Cardiac muscle cell (in vitro differentiated cells and primary cell): ENCODE results near the gene MAP3K4. TPM values are rescaled to one million over a fixed set of nuclear protein-coding genes. Genes with fewer than 3 reads are reported as not detected.

Experiments
- DNase-seq, 2 donors: peaks; one replicate each; pipeline versions ENCODE4 v3.0.0 to v3.0.0-alpha.2; 2010 to 2017; ENCODE audit warnings: low read depth in 1 of 2, low spot score in 1 of 2
- H3K27ac ChIP-seq: fragments of 200-600 bp; sonication (generic); 2 replicates; pipeline ENCODE4 v1.5.1; 2016
- H3K27me3 ChIP-seq: fragments of 200-600 bp; sonication (generic); 2 replicates; pipeline ENCODE4 v1.6.0; 2016; ENCODE audit warnings: control low read depth
- H3K36me3 ChIP-seq: fragments of 200-600 bp; sonication (generic); 2 replicates; pipeline ENCODE4 v1.5.1; 2016; ENCODE audit warnings: control low read depth
- H3K4me1 ChIP-seq: fragments of 200-600 bp; sonication (generic); 2 replicates; pipeline ENCODE4 v1.8.1; 2017; ENCODE audit warnings: low read depth, mild to moderate bottlenecking, mixed run types
- H3K4me3 ChIP-seq: fragments of 200-600 bp; sonication (generic); 2 replicates; pipeline ENCODE4 v1.5.1; 2016; ENCODE audit warnings: mild to moderate bottlenecking
- H3K9me3 ChIP-seq: fragments of 200-600 bp; sonication (generic); 2 replicates; pipeline ENCODE4 v1.5.1; 2017; ENCODE audit warnings: low read depth, mild to moderate bottlenecking, control low read depth
- polyA plus RNA-seq: library from polyadenylated mRNA; unstranded; fragments of >200 nt; fragmentation: Nextera tagmentation; extraction: Ambion mirVana; gene quantifications from 2 replicates; pipeline ENCODE4 v1.2.1, GENCODE V29; 2016
- total RNA-seq: library from RNA; depleted of rRNA; stranded (reverse); fragments of >200 nt; gene quantifications from 2 replicates; pipeline ENCODE4 v1.2.3, GENCODE V29; 2016
- TF ChIP-seq, protein P1 (sequence below): IDR thresholded peaks from 2 replicates; pipeline ENCODE4 v1.5.1; 2012; ENCODE audit warnings: low read depth, mild to moderate bottlenecking, low read length

Gene MAP3K4
- total and polyA plus RNA-seq, 2 experiments from 2014 or later: 14.5 to 36.4 TPM

DNA sequence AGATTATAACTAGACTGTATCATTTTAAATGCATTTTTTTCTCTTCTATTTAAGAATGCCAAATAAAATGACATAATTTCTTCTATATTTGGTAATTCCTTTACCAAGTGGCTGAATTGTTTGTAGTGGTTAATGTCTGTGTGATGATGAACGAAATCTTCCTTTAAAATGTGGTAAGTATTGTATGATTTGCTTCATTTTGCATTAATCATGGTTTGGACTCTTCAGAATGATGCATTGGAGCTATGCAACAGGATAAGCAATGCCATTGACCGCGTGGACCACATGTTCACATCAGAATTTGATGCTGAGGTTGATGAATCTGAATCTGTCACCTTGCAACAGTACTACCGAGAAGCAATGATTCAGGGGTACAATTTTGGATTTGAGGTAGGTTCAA, 99.6 kb downstream of the MAP3K4 start:
- Histone ChIP-seq H3K27ac (no peak overlapping the region), H3K4me1 (no peaks in the 10 kb centered on the region), H3K27me3 (no peaks in the 10 kb centered on the region), H3K4me3 (no peak overlapping the region), H3K36me3 (peaks cover 56% of the 10 kb centered on the region), H3K9me3 (no peaks in the 10 kb centered on the region)
- TF ChIP-seq, protein P1, sequence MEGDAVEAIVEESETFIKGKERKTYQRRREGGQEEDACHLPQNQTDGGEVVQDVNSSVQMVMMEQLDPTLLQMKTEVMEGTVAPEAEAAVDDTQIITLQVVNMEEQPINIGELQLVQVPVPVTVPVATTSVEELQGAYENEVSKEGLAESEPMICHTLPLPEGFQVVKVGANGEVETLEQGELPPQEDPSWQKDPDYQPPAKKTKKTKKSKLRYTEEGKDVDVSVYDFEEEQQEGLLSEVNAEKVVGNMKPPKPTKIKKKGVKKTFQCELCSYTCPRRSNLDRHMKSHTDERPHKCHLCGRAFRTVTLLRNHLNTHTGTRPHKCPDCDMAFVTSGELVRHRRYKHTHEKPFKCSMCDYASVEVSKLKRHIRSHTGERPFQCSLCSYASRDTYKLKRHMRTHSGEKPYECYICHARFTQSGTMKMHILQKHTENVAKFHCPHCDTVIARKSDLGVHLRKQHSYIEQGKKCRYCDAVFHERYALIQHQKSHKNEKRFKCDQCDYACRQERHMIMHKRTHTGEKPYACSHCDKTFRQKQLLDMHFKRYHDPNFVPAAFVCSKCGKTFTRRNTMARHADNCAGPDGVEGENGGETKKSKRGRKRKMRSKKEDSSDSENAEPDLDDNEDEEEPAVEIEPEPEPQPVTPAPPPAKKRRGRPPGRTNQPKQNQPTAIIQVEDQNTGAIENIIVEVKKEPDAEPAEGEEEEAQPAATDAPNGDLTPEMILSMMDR: no peak
- no peak for DNase-seq

GRCh38 chr6:161091972-161092701, 100.6 kb downstream of the MAP3K4 start:
- peaks cover 50% of the 10 kb centered on the region for H3K36me3 ChIP-seq
- no peaks in the 10 kb centered on the region for H3K9me3 ChIP-seq
- no peak for DNase-seq
- H3K27ac ChIP-seq: no peak overlapping the region
- H3K4me3 ChIP-seq: no peak overlapping the region
- TF ChIP-seq, protein P1: no peak
- no peaks in the 10 kb centered on the region for H3K27me3 ChIP-seq
- no peaks in the 10 kb centered on the region for H3K4me1 ChIP-seq

GRCh38 chr6:161094955-161095354, 103.4 kb downstream of the MAP3K4 start:
- H3K36me3 ChIP-seq: peaks cover 39% of the 10 kb centered on the region
- no peak overlapping the region for H3K27ac ChIP-seq
- H3K9me3 ChIP-seq: no peaks in the 10 kb centered on the region
- TF ChIP-seq, protein P1: no peak
- DNase-seq: no peak
- no peak overlapping the region for H3K4me3 ChIP-seq
- no peaks in the 10 kb centered on the region for H3K27me3 ChIP-seq
- H3K4me1 ChIP-seq: no peaks in the 10 kb centered on the region

- Histone ChIP-seq H3K27me3 (no peaks in the 10 kb centered on the region), H3K4me1 (no peaks in the 10 kb centered on the region), H3K4me3 (no peak overlapping the region), H3K27ac (no peak overlapping the region), H3K9me3 (no peaks in the 10 kb centered on the region), H3K36me3 (peaks cover 41% of the 10 kb centered on the region)
- DNase-seq: no peak
- TF ChIP-seq, protein P1: no peak
Measured at GRCh38 chr6:161095916-161096315, 104.3 kb downstream of the MAP3K4 start.

- H3K4me1 ChIP-seq: no peaks in the 10 kb centered on the region
- no peak for DNase-seq
- no peaks in the 10 kb centered on the region for H3K9me3 ChIP-seq
- no peaks in the 10 kb centered on the region for H3K27me3 ChIP-seq
- TF ChIP-seq, protein P1: no peak
- H3K36me3 ChIP-seq: peaks cover 29% of the 10 kb centered on the region
- no peak overlapping the region for H3K27ac ChIP-seq
- H3K4me3 ChIP-seq: no peak overlapping the region
Measured at GRCh38 chr6:161100072-161100471, 108.5 kb downstream of the MAP3K4 start.
